ENCODE results near the gene PLA2R1. TPM values are rescaled to one million over a fixed set of nuclear protein-coding genes. Genes with fewer than 3 reads are reported as not detected.

Gene PLA2R1
- total RNA-seq, 3 donors from 2014 or later, result 12.5 to 49.9 (median 27.9) TPM

GRCh38 chr2:159892990-159893810 is 169.2 kb downstream of the PLA2R1 start:
- no peaks in the 10 kb centered on the region for H3K27me3 ChIP-seq
- H3K4me3 ChIP-seq, result no peak overlapping the region
- H3K27ac ChIP-seq, result peak overlapping the region; percentile 70 to 77
- no peak for DNase-seq (ENCODE audit: low spot score in 2 of 2)
- TF ChIP-seq POLR2A (IDR thresholded peaks at IDR 0.05) (no peak), CTCF (IDR thresholded peaks at IDR 0.05) (no peak), POLR2AphosphoS5 (IDR thresholded peaks at IDR 0.05) (no peak)
- no peaks in the 10 kb centered on the region for H3K36me3 ChIP-seq
- intact Hi-C loops (cut with DNase I; ENCODE audit: low total_unique reads), result no loop called here
- no peaks in the 10 kb centered on the region for H3K9me3 ChIP-seq
- no peaks in the 10 kb centered on the region for H3K4me1 ChIP-seq

GRCh38 chr2:159891917-159892730 is 170.3 kb downstream of the PLA2R1 start:
- Histone ChIP-seq H3K9me3 (no peaks in the 10 kb centered on the region), H3K27me3 (no peaks in the 10 kb centered on the region), H3K27ac (peak overlapping the region; percentile 45 to 77), H3K4me1 (no peaks in the 10 kb centered on the region), H3K36me3 (no peaks in the 10 kb centered on the region), H3K4me3 (no peak overlapping the region)
- no peak for TF ChIP-seq CTCF (IDR thresholded peaks at IDR 0.05)
- no peak for TF ChIP-seq POLR2A (IDR thresholded peaks at IDR 0.05)
- no peak for TF ChIP-seq POLR2AphosphoS5 (IDR thresholded peaks at IDR 0.05)
- DNase-seq (ENCODE audit: low spot score in 2 of 2), result no peak
- intact Hi-C loops (cut with DNase I; ENCODE audit: low total_unique reads), result no loop called here

- no peak for DNase-seq (ENCODE audit: low spot score in 2 of 2)
- H3K27me3 ChIP-seq, result no peaks in the 10 kb centered on the region
- H3K27ac ChIP-seq, result no peak overlapping the region
- no peak overlapping the region for H3K4me3 ChIP-seq
- H3K36me3 ChIP-seq, result no peaks in the 10 kb centered on the region
- intact Hi-C loops (cut with DNase I; ENCODE audit: low total_unique reads), result no loop called here
- no peaks in the 10 kb centered on the region for H3K4me1 ChIP-seq
- TF ChIP-seq CTCF (IDR thresholded peaks at IDR 0.05) (no peak), POLR2AphosphoS5 (IDR thresholded peaks at IDR 0.05) (no peak), POLR2A (IDR thresholded peaks at IDR 0.05) (no peak)
- H3K9me3 ChIP-seq, result no peaks in the 10 kb centered on the region
Measured at GRCh38 chr2:159891267-159891588, 171.2 kb downstream of the PLA2R1 start.

DNA sequence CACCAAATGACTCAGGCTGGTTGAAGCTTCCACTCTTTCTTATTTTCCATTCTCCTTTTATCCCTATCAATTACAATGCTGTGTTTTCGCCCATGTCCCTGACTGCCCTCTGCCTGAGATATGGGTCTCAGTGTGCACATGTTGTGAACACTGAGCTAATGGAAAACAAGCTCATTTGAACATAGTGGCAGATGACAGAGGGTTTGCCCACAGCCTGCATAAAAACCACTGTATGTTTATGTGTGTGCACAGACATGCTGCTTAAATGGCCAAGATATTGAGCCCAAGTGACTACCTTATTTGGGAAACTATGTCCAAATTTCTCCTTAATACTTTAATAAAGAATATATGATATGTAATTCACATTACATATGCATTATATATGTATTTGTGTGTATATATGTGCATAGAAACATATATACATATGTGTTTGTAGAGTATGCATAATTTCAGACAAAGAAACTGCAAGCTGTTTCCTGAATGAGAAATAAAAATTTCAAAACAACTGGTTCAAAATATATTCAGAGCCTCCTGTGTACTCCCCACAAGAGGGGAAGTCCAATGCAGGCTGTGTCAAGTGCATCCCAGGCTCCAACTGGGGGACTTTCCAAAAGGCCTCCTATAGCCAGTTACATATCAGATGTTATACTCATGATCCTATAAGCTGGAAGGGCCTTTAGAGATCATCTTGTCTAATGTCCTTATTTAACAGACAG is 171.7 kb downstream of the PLA2R1 start:
- no peak overlapping the region for H3K4me3 ChIP-seq
- no peaks in the 10 kb centered on the region for H3K9me3 ChIP-seq
- intact Hi-C loops (cut with DNase I; ENCODE audit: low total_unique reads), result no loop called here
- no peak for DNase-seq (ENCODE audit: low spot score in 2 of 2)
- no peaks in the 10 kb centered on the region for H3K36me3 ChIP-seq
- H3K4me1 ChIP-seq, result no peaks in the 10 kb centered on the region
- no peaks in the 10 kb centered on the region for H3K27me3 ChIP-seq
- H3K27ac ChIP-seq, result no peak overlapping the region
- no peak for TF ChIP-seq POLR2A (IDR thresholded peaks at IDR 0.05)
- no peak for TF ChIP-seq POLR2AphosphoS5 (IDR thresholded peaks at IDR 0.05)

DNA sequence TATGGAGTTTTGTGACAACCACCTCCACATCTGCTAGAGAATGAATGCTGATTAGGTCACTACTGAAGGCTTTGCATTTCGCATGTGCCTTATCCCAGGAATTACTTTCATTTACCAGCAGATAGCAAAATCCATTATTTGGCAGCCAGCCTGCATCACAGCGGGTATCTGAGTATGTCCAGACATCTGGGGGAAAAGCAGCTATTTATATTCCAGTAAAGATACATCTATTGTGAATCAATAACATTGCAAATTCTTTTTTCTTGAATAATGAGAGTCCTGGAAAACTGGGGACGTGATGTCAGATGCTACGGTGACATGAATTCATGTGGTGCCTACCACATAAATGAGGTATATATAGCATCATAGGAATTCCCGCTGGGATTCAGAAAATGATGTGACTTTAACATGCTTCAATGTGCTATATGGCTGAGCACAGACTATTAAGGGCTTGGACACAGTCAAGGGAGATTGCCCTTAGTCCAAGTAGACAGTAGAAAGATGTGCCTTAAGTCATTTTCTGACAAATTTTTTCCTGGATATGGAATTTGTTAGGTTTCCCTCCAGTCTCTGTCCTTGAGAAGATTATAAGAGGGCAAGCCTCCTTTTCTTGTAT is 180.2 kb downstream of the PLA2R1 start:
- H3K36me3 ChIP-seq, result no peaks in the 10 kb centered on the region

More for the DNA sequence above, 180.2 kb downstream of the PLA2R1 start:
- Histone ChIP-seq H3K9me3 (no peaks in the 10 kb centered on the region), H3K27me3 (no peaks in the 10 kb centered on the region), H3K4me1 (no peaks in the 10 kb centered on the region), H3K4me3 (no peak overlapping the region), H3K27ac (no peak overlapping the region)
- no peak for DNase-seq (ENCODE audit: low spot score in 2 of 2)
- no peak for TF ChIP-seq POLR2AphosphoS5 (IDR thresholded peaks at IDR 0.05)
- TF ChIP-seq POLR2A (IDR thresholded peaks at IDR 0.05), result no peak
- no peak for TF ChIP-seq CTCF (IDR thresholded peaks at IDR 0.05)
- intact Hi-C loops (cut with DNase I; ENCODE audit: low total_unique reads), result no loop called here
